MM.1S (cell line): ENCODE measurements around the gene CDK5.

Experiments used
- DNase-seq: peaks from one replicate; pipeline ENCODE4 v3.0.0-alpha.2; 2015
- H2AFZ ChIP-seq: fragments of 300-600 bp; sonication (generic); 2 replicates; pipeline ENCODE4 v1.6.0; 2016; ENCODE audit warnings: antibody characterized with exemption, low read length
- H3F3A ChIP-seq: fragments of 300-600 bp; sonication (generic); 2 replicates; pipeline ENCODE4 v1.6.1; 2016; ENCODE audit warnings: mild to moderate bottlenecking, antibody characterized with exemption, low read length, moderate library complexity, mixed read lengths; ENCODE audit not compliant: insufficient read depth
- H3K27ac ChIP-seq: fragments of 300-600 bp; sonication (generic); 2 replicates; pipeline ENCODE4 v1.5.1; 2016; ENCODE audit warnings: mild to moderate bottlenecking, low read length
- H3K27me3 ChIP-seq: fragments of 300-600 bp; sonication (generic); replicated peaks from 2 replicates; pipeline ENCODE4 v1.6.0; 2016; ENCODE audit warnings: low read length; ENCODE audit not compliant: insufficient read depth
- H3K36me3 ChIP-seq: fragments of 300-600 bp; sonication (generic); replicated peaks from 2 replicates; pipeline ENCODE4 v1.6.1; 2016; ENCODE audit warnings: mild to moderate bottlenecking, low read length, mixed read lengths; ENCODE audit not compliant: insufficient read depth
- H3K4me1 ChIP-seq: fragments of 300-600 bp; sonication (generic); 2 replicates; pipeline ENCODE4 v1.6.1; 2016; ENCODE audit warnings: low read length, mixed read lengths
- H3K4me2 ChIP-seq: fragments of 300-600 bp; sonication (generic); 2 replicates; pipeline ENCODE4 v1.6.0; 2016; ENCODE audit warnings: low read depth, low read length
- H3K4me3 ChIP-seq: fragments of 300-600 bp; sonication (generic); 2 replicates; pipeline ENCODE4 v1.5.1; 2016; ENCODE audit warnings: low read length, mixed read lengths
- H3K79me2 ChIP-seq: fragments of 300-600 bp; sonication (generic); 2 replicates; pipeline ENCODE4 v1.6.1; 2016; ENCODE audit warnings: mixed run types, low read length, mixed read lengths
- H3K9ac ChIP-seq: fragments of 300-600 bp; sonication (generic); 2 replicates; pipeline ENCODE4 v1.6.1; 2016; ENCODE audit warnings: low read length, mixed read lengths
- H3K9me2 ChIP-seq: fragments of 300-600 bp; sonication (generic); replicated peaks from 2 replicates; pipeline ENCODE4 v1.6.1; 2016; ENCODE audit warnings: mild to moderate bottlenecking, low read length, mixed read lengths; ENCODE audit not compliant: insufficient read depth
- H3K9me3 ChIP-seq: fragments of 300-600 bp; sonication (generic); replicated peaks from 2 replicates; pipeline ENCODE4 v1.6.1; 2016; ENCODE audit warnings: mild to moderate bottlenecking, low read length, mixed read lengths; ENCODE audit not compliant: insufficient read depth
- H4K20me1 ChIP-seq: fragments of 300-600 bp; sonication (generic); 2 replicates; pipeline ENCODE4 v1.6.1; 2016; ENCODE audit warnings: mild to moderate bottlenecking, low read length, moderate library complexity, mixed read lengths; ENCODE audit not compliant: insufficient read depth
- CTCF ChIP-seq: fragments of 300-600 bp; sonication (generic); IDR thresholded peaks from 2 replicates; pipeline ENCODE4 v1.5.1; 2016; ENCODE audit warnings: antibody characterized with exemption, low read length, mixed read lengths
- EZH2 ChIP-seq: fragments of 300-600 bp; sonication (generic); optimal IDR thresholded peaks from 2 replicates; pipeline ENCODE3; 2017; ENCODE audit warnings: low read depth, mild to moderate bottlenecking, antibody characterized with exemption, low read length, mixed read lengths
- EZH2phosphoT487 ChIP-seq: fragments of 300-600 bp; sonication (generic); IDR thresholded peaks from 2 replicates; pipeline ENCODE4 v1.6.1; 2018; ENCODE audit warnings: antibody characterized with exemption, low read length

The CDK5 gene

DNA sequence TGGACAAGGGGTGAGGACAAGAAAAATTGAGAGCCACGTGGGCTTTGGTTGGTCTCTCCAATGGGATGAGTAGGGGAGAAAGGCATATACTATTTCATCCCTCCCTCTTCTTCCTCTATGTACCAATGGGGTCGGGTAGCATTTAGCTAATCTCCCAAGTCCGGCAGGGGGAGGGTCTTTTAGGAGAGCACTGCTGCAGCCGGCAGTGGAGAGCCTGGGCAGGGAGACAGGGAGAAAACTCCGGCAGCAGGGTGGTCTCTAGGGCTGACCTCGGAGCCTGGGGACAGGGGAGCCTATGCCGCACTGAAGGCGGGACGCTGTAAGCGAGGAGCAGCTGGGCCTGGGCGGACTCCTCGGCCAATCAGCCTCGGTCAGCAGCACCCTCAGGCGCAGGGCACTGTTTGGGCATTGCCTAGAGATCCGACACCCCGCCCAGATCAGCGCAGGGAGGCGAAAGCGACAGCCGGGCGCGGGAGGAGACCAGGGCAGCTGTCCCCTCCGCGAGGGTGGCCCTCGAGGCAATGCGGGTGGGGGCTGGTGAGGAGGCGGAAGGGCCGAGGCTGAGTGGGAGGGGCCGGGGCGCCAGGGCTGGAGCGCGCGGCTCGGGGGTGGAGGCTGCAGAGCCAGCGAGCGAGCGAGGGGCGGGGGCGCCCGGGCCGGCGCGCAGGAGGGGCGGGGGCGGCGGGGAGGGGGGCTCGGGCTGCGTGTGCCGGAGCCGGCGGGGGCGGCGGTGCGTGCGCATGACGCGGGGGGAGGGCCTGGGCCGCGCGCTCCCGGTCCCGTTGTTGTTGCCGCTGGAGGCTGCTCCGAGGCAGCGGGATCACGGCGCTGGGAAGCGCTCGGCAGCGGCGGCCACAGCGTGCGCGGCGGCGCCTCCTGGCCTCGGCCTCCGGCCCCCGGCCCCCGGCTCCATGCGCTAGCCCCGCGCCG lies 28.3 kb upstream of the CDK5 start, which contains the start of gene AGAP3:
TSS of gene AGAP3 (plus strand) at position 785 of the 930 bp plus-strand sequence. CDS start 267 bp downstream, outside the sequence.
- Histone ChIP-seq H3K27ac (peak within 1 kb of the TSS; percentile 52; the same call in 1 of the 2 replicates), H3K4me1 (peaks cover 19% of the 10 kb centered on the region), H3K4me2 (peak within 1 kb of the TSS; percentile 89), H3K27me3 (no peaks in the 10 kb centered on the region), H3K9me3 (no peaks in the 10 kb centered on the region), H3K9me2 (no peaks in the 10 kb centered on the region), H3K4me3 (peak within 1 kb of the TSS; percentile 77), H3K79me2 (peaks cover 63% of the 10 kb centered on the region), H2AFZ (peak within 1 kb of the TSS; percentile 72), H3K9ac (peak within 1 kb of the TSS; percentile 77), H4K20me1 (peaks cover 8% of the 10 kb centered on the region; the same call in 1 of the 2 replicates), H3F3A (peaks cover 22% of the 10 kb centered on the region), H3K36me3 (no peaks in the 10 kb centered on the region)
- peak; percentile 85 for DNase-seq
- TF ChIP-seq CTCF = no peak
- TF ChIP-seq EZH2 = no peak
- no peak for TF ChIP-seq EZH2phosphoT487

- Histone ChIP-seq H3K4me1 (peaks cover 19% of the 10 kb centered on the region), H3K27me3 (no peaks in the 10 kb centered on the region), H3K79me2 (peaks cover 62% of the 10 kb centered on the region), H2AFZ (no peak overlapping the region), H3K9me3 (no peaks in the 10 kb centered on the region), H4K20me1 (peaks cover 8% of the 10 kb centered on the region; the same call in 1 of the 2 replicates), H3K4me2 (peak overlapping the region; percentile 78), H3K36me3 (no peaks in the 10 kb centered on the region), H3F3A (peaks cover 23% of the 10 kb centered on the region), H3K27ac (no peak overlapping the region), H3K9ac (no peak overlapping the region), H3K4me3 (peak overlapping the region; percentile 65; the same call in 1 of the 2 replicates), H3K9me2 (no peaks in the 10 kb centered on the region)
- DNase-seq = no peak
- TF ChIP-seq EZH2 (no peak), CTCF (no peak), EZH2phosphoT487 (no peak)
Measured at GRCh38 chr7:151085329-151085690, 27.6 kb upstream of the CDK5 start.

- no peak for DNase-seq
- no peak overlapping the region for H3K27ac ChIP-seq
Measured at GRCh38 chr7:151083824-151084160, 26.1 kb upstream of the CDK5 start.

More at GRCh38 chr7:151083824-151084160, 26.1 kb upstream of the CDK5 start:
- Histone ChIP-seq H3K36me3 (no peaks in the 10 kb centered on the region), H3K4me2 (peak overlapping the region; percentile 84), H2AFZ (peak overlapping the region; percentile 89), H4K20me1 (no peaks in the 10 kb centered on the region), H3K79me2 (peaks cover 62% of the 10 kb centered on the region), H3K9me2 (no peaks in the 10 kb centered on the region), H3K4me1 (peaks cover 27% of the 10 kb centered on the region), H3F3A (peaks cover 23% of the 10 kb centered on the region), H3K9ac (peak overlapping the region; percentile 83; the same call in 1 of the 2 replicates), H3K4me3 (peak overlapping the region; percentile 81), H3K27me3 (no peaks in the 10 kb centered on the region), H3K9me3 (no peaks in the 10 kb centered on the region)
- no peak for TF ChIP-seq CTCF
